Body of pancreas (tissue), 4 donors: ENCODE measurements around the gene CADM1.

ENCODE experiments used
- CTCF ChIP-seq, 7 experiments: fragments of 450-650 bp in 4 of 7; fragments of 200-600 bp in 3 of 7; sonication (generic) in 3 of 7; IDR thresholded peaks; one replicate each; pipeline ENCODE4 v1.5.1; 2016 to 2019; ENCODE audit warnings: antibody characterized with exemption in 7 of 7
- POLR2A ChIP-seq, 3 donors: fragments of 450-650 bp; IDR thresholded peaks; one replicate each; pipeline ENCODE4 v1.6.1; 2016; ENCODE audit warnings: antibody characterized with exemption in 3 of 3, mild to moderate bottlenecking in 2 of 3

DNA sequence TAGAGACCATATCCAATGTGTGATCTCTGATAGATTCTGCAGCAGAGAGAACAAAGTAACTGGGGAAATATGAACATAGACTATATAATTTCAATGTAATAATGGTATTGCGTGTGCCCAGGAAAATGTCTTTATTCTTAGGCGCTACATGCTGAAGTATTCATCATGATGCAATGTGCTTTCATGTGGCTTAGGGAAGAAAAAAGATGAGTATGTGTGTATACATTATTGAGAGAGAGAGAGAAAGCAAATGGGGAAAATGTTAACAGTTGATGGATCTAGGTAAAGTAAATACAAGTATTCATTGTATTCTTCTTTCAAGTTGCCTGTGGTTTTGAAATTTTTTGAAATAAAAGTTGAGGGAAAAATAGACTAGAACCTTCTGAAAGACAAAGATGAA lies 10.3 kb downstream of the CADM1 start:
- no peak for TF ChIP-seq CTCF (IDR thresholded peaks at IDR 0.05)
- TF ChIP-seq POLR2A (IDR thresholded peaks at IDR 0.05) = no peak
